VCaP (cell line): Measurements from ENCODE around the gene LRFN4.

Experiments
- H3K27ac ChIP-seq: fragments of 450-650 bp; 2 replicates; pipeline ENCODE4 v1.5.1; 2017
- CTCF ChIP-seq: fragments of 450-650 bp; conservative IDR thresholded peaks from 2 replicates; pipeline ENCODE4 v1.5.1; 2017; ENCODE audit warnings: mild to moderate bottlenecking, moderate library complexity

The LRFN4 gene

GRCh38 chr11:66883016-66883965 lies 26.4 kb downstream of the LRFN4 start:
- TF ChIP-seq CTCF: peak; percentile 74
- H3K27ac ChIP-seq: peak overlapping the region; percentile 75; the same call in 1 of the 2 replicates

DNA sequence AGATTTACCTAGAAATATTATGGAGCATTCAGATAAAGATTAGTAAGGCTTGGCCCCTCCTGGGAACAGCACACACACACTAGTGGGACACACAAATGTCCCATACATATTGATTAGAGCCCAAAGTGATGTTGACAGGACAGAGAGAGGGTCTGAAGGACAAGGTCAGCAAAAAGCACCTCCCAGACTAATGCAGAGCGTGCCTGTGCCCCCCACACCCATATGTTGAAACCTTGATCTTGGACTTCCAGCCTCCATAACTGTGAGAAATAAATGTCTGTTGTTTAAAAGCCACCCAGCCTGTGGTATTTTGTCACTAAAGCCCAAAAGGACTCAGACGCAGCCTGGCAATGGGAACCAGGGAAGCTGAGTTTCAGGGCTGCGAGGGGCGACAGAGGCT lies 27.6 kb downstream of the LRFN4 start:
- no peak overlapping the region for H3K27ac ChIP-seq
- TF ChIP-seq CTCF: no peak

DNA sequence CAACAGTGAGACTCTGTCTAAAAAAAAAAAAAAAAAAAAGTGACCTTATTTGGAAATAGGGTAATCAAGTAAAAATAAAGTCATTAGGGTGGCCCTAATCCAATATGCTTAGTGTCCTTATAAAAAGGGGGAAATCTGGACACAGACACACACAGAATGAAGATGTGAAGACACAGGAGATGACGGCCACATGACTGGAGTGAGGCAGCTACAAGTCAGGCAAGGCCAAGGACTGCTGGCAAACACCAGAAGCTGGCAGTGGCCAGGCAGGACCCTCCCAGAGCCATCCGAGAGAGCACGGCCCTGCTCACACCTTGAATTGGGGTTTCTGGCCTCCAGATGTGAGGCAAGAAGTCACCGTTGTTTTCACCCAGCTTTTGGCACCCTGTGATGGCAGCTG lies 28.6 kb downstream of the LRFN4 start:
- H3K27ac ChIP-seq: no peak overlapping the region
- TF ChIP-seq CTCF: no peak

DNA sequence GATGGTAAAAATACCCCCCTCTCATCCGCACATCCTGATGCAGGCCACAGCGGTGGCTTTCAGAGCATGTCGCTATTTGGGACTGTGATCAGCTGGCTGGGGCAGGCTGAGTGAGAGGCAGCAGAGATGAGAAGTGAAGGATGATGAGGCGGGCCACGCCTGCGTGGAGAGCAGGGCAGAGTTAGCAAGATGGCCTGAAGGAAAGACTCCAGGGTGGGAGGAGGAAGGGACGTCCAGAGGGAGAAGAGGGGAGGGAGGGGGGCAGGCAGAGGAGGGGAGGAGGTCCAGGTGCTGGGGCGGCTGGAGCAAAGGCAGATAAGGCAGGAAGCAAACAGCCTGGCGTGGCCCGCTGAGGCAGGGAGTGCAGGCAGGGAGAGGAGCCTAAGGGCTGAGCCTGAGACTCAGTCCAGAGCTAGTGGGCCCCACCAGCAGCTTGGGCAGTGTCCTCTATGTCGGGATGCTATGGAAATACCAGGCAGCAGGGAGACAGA lies 29.1 kb downstream of the LRFN4 start:
- no peak overlapping the region for H3K27ac ChIP-seq
- TF ChIP-seq CTCF: no peak

GRCh38 chr11:66886671-66887221 lies 29.9 kb downstream of the LRFN4 start:
- H3K27ac ChIP-seq: no peak overlapping the region
- no peak for TF ChIP-seq CTCF

- TF ChIP-seq CTCF: no peak
- H3K27ac ChIP-seq: no peak overlapping the region
Observed at GRCh38 chr11:66887526-66887925, 30.7 kb downstream of the LRFN4 start.

DNA sequence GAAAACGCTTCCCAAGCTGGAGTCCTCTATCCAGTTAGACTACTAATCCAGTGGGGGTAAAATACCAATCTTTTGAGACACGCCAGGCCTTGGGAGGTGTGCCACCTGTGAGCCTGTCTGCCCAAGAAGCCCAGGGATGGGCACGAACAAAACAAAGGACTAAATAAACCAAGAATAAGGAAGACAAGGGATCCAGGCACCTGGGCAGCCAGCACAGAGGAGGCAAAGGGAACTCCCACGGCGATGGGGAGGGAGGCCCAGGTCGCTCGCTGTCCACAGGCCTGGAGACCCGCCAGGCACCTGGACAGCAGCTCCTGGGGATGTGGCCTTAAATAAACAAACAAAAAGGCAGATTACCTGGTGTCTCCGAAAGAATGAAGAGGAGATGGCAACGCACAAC lies 31.4 kb downstream of the LRFN4 start:
- H3K27ac ChIP-seq: no peak overlapping the region
- TF ChIP-seq CTCF: no peak
